Ishikawa (cell line): ENCODE measurements around the gene ZBTB48.

Experiments
- CREB1 ChIP-seq: IDR thresholded peaks from 2 replicates; pipeline ENCODE4 v1.6.1; 2012; ENCODE audit warnings: low read depth
- NFIC ChIP-seq: IDR thresholded peaks from 2 replicates; pipeline ENCODE4 v1.6.1; 2012
- TAF1 ChIP-seq: IDR thresholded peaks from 2 replicates; pipeline ENCODE4 v1.6.1; 2012; ENCODE audit warnings: low read depth, mild to moderate bottlenecking
- YY1 ChIP-seq: IDR thresholded peaks from 2 replicates; pipeline ENCODE4 v1.6.1; 2012; ENCODE audit warnings: low read depth
- TF ChIP-seq, protein P1 (sequence below): IDR thresholded peaks from 2 replicates; pipeline ENCODE4 v1.6.1; 2012; ENCODE audit warnings: low read depth, mild to moderate bottlenecking

DNA sequence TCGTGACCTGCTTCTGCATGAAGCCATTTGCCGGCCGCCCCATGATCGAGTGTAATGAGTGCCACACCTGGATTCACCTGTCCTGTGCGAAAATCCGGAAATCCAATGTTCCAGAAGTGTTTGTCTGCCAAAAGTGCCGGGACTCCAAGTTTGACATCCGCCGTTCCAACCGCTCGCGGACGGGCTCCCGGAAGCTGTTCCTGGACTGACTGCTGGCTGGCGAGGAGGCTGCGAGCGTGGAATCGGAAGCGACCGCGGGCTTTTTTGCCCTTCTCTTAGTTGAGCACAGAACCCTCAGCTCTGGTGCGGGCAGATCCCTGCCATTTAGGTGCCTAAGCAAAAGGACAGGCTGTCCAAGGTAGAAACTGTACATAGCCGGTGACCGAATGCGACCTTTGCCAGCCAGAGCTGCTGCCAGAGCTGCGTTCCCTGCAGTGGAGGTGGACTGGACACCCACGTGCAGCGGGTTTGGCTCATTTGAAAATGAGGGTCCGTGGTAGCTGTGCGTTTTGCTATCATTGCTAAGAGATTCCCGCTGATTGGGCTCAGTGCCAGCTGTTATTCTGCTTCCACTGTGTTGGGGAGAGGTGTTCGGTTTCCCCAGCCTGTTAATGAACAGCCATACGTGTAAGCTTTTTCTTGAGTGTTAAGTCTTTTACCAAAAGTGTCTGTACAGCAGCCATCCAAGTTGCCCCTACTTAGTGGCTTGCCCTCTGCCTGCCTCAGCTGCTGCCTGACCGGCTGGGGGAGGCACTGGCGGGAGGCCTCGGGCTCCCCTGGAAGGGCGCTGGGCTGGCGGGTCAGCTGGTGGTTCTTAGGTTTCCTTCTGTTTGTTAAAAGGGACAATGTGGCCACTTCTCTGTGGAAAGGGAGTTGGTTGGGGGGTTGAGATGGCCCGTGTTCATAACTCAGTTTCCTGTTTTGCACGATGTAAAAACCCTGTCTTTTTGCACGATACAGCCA lies 41.9 kb downstream of the ZBTB48 start:
- TF ChIP-seq YY1 (no peak), NFIC (no peak), CREB1 (no peak), TAF1 (no peak)
- TF ChIP-seq, protein P1, sequence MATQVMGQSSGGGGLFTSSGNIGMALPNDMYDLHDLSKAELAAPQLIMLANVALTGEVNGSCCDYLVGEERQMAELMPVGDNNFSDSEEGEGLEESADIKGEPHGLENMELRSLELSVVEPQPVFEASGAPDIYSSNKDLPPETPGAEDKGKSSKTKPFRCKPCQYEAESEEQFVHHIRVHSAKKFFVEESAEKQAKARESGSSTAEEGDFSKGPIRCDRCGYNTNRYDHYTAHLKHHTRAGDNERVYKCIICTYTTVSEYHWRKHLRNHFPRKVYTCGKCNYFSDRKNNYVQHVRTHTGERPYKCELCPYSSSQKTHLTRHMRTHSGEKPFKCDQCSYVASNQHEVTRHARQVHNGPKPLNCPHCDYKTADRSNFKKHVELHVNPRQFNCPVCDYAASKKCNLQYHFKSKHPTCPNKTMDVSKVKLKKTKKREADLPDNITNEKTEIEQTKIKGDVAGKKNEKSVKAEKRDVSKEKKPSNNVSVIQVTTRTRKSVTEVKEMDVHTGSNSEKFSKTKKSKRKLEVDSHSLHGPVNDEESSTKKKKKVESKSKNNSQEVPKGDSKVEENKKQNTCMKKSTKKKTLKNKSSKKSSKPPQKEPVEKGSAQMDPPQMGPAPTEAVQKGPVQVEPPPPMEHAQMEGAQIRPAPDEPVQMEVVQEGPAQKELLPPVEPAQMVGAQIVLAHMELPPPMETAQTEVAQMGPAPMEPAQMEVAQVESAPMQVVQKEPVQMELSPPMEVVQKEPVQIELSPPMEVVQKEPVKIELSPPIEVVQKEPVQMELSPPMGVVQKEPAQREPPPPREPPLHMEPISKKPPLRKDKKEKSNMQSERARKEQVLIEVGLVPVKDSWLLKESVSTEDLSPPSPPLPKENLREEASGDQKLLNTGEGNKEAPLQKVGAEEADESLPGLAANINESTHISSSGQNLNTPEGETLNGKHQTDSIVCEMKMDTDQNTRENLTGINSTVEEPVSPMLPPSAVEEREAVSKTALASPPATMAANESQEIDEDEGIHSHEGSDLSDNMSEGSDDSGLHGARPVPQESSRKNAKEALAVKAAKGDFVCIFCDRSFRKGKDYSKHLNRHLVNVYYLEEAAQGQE = no peak
